Mammary epithelial cell (primary cell): Measurements from ENCODE around the gene FARS2.

Source experiments
- EZH2 ChIP-seq: IDR thresholded peaks from 2 replicates; pipeline ENCODE4 v1.6.1; 2012; ENCODE audit warnings: low read length, inconsistent platforms, borderline replicate concordance
- TF ChIP-seq, protein P1 (sequence below), 2 donors: IDR thresholded peaks in 1 of 2; conservative IDR thresholded peaks in 1 of 2; 2 replicates each; pipeline ENCODE4 v1.5.1; 2011 to 2012; ENCODE audit warnings: inconsistent platforms in 2 of 2, low read length in 2 of 2, mild to moderate bottlenecking in 2 of 2, control low read depth in 1 of 2, low read depth in 1 of 2; ENCODE audit not compliant: insufficient read depth in 1 of 2; ENCODE audit errors: extremely low read depth in 1 of 2

DNA sequence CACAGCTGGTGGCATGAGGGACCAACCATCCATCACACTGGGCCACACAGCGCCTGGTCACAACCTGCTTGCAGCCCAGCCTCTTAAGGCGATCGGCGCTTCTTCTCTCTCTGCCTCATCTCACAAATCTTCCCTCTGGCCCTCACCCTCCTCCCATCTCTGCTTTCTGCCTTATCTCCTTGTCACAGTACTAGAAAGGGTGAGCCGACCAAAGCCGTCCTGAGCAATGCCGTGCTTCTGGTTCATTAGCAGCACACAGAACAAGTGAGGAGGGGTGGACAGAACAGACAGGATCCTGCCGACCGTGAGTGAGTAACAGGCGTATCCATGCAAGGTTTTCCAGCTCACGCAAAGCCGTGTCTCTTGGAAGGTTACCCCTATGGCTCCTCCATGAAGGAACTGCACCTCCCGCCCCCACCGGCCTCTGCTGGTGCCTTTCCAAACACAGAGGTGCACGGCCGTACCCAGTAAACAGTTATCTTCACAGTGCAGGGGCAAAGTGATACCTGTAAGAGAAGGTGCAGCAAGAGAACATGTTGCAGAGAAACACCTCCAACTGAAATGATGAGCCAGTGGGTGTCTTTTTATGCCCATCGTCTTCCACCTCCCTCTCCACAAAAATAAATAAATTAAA is 331.7 kb downstream of the FARS2 start:
- TF ChIP-seq, protein P1, sequence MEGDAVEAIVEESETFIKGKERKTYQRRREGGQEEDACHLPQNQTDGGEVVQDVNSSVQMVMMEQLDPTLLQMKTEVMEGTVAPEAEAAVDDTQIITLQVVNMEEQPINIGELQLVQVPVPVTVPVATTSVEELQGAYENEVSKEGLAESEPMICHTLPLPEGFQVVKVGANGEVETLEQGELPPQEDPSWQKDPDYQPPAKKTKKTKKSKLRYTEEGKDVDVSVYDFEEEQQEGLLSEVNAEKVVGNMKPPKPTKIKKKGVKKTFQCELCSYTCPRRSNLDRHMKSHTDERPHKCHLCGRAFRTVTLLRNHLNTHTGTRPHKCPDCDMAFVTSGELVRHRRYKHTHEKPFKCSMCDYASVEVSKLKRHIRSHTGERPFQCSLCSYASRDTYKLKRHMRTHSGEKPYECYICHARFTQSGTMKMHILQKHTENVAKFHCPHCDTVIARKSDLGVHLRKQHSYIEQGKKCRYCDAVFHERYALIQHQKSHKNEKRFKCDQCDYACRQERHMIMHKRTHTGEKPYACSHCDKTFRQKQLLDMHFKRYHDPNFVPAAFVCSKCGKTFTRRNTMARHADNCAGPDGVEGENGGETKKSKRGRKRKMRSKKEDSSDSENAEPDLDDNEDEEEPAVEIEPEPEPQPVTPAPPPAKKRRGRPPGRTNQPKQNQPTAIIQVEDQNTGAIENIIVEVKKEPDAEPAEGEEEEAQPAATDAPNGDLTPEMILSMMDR (conservative IDR thresholded peaks at IDR 0.05 in 1 of 2, IDR thresholded peaks at IDR 0.05 in 1 of 2; ENCODE audit: extremely low read depth in 1 of 2, insufficient read depth in 1 of 2, low read depth in 1 of 2, low read length in 2 of 2) = no peak
- no peak for TF ChIP-seq EZH2
